ENCODE results near the gene PLEKHF1.

- 0 out of 2 replicates have a peak, but pooled peaks have one; percentile 8 for TF ChIP-seq POLR2AphosphoS5 (IDR thresholded peaks at IDR 0.05; ENCODE audit: low read depth, low read length)
- TF ChIP-seq TAF1 (IDR thresholded peaks at IDR 0.05; ENCODE audit: borderline replicate concordance, low read depth, low read length): no peak
Measured at GRCh38 chr19:29673451-29674371, 8.4 kb downstream of the PLEKHF1 start.

Measured in GM12892 (cell line).